ENCODE measurements around the gene ACSS3. TPM values are rescaled to one million over a fixed set of nuclear protein-coding genes. Genes with fewer than 3 reads are reported as not detected.
A peak's percentile ranks its signal among the peaks of the same experiment; 100 is the strongest.

Gene ACSS3
- total RNA-seq, 1 donor from 2014 or later, result 4.1 TPM

GRCh38 chr12:81216739-81217138, 138.9 kb downstream of the ACSS3 start:
- DNase-seq (ENCODE audit: low spot score in 2 of 2) (no peak), FAIRE-seq (no peak)

GRCh38 chr12:81221681-81222080, 143.8 kb downstream of the ACSS3 start:
- FAIRE-seq (no peak), DNase-seq (ENCODE audit: low spot score in 2 of 2) (no peak)

GRCh38 chr12:81222846-81223592, 145.1 kb downstream of the ACSS3 start:
- no peak for DNase-seq (ENCODE audit: low spot score in 2 of 2)
- no peak for FAIRE-seq

- no peak for DNase-seq (ENCODE audit: low spot score in 2 of 2)
- no peak for FAIRE-seq
Measured at GRCh38 chr12:81224626-81225025, 146.7 kb downstream of the ACSS3 start.

- FAIRE-seq (no peak), DNase-seq (ENCODE audit: low spot score in 2 of 2) (no peak)
Measured at GRCh38 chr12:81229759-81230158, 151.9 kb downstream of the ACSS3 start.

- FAIRE-seq (no peak), DNase-seq (ENCODE audit: low spot score in 2 of 2) (no peak)
Measured at GRCh38 chr12:81231574-81232368, 153.9 kb downstream of the ACSS3 start.

- no peak for DNase-seq (ENCODE audit: low spot score in 2 of 2)
Measured at GRCh38 chr12:81245458-81245857, 167.6 kb downstream of the ACSS3 start.

GRCh38 chr12:81245907-81246570, 168.2 kb downstream of the ACSS3 start:
- DNase-seq (ENCODE audit: low spot score in 2 of 2), result no peak
- FAIRE-seq, result no peak

More at GRCh38 chr12:81245458-81245857, 167.6 kb downstream of the ACSS3 start:
- FAIRE-seq, result no peak

GRCh38 chr12:81249976-81250375, 172.1 kb downstream of the ACSS3 start:
- FAIRE-seq, result no peak
- no peak for DNase-seq (ENCODE audit: low spot score in 2 of 2)

- no peak for FAIRE-seq
- no peak for DNase-seq (ENCODE audit: low spot score in 2 of 2)
Measured at GRCh38 chr12:81252228-81252627, 174.3 kb downstream of the ACSS3 start.

GRCh38 chr12:81253360-81253759, 175.5 kb downstream of the ACSS3 start:
- DNase-seq (ENCODE audit: low spot score in 2 of 2) (no peak), FAIRE-seq (no peak)

- no peak for DNase-seq (ENCODE audit: low spot score in 2 of 2)
Measured at GRCh38 chr12:81255456-81255855, 177.6 kb downstream of the ACSS3 start.

GRCh38 chr12:81255947-81256346, 178.1 kb downstream of the ACSS3 start:
- DNase-seq (ENCODE audit: low spot score in 2 of 2), result no peak

More at GRCh38 chr12:81255456-81255855, 177.6 kb downstream of the ACSS3 start:
- no peak for FAIRE-seq

GRCh38 chr12:81257947-81258551, 180.2 kb downstream of the ACSS3 start:
- FAIRE-seq (no peak), DNase-seq (ENCODE audit: low spot score in 2 of 2) (peak in 1 of 2 donors; percentile 5)

More at GRCh38 chr12:81255947-81256346, 178.1 kb downstream of the ACSS3 start:
- FAIRE-seq, result no peak

- no peak for DNase-seq (ENCODE audit: low spot score in 2 of 2)
- no peak for FAIRE-seq
Measured at GRCh38 chr12:81259360-81259759, 181.5 kb downstream of the ACSS3 start.

- DNase-seq (ENCODE audit: low spot score in 2 of 2) (no peak), FAIRE-seq (no peak)
Measured at GRCh38 chr12:81261508-81262207, 183.8 kb downstream of the ACSS3 start.

GRCh38 chr12:81263072-81263471, 185.2 kb downstream of the ACSS3 start:
- no peak for FAIRE-seq
- no peak for DNase-seq (ENCODE audit: low spot score in 2 of 2)

- FAIRE-seq (no peak), DNase-seq (ENCODE audit: low spot score in 2 of 2) (no peak)
Measured at GRCh38 chr12:81270385-81270784, 192.5 kb downstream of the ACSS3 start.

GRCh38 chr12:81274637-81275529, 197.0 kb downstream of the ACSS3 start:
- FAIRE-seq, result no peak
- DNase-seq (ENCODE audit: low spot score in 2 of 2), result no peak

Data from frontal cortex (tissue), 4 donors.